Activated CD4-positive, alpha-beta memory T cell treated with anti-CD3 and anti-CD28 coated beads for 36 hours (primary cell): Measurements from ENCODE around the gene MFAP3. TPM values are rescaled to one million over a fixed set of nuclear protein-coding genes. Genes with fewer than 3 reads are reported as not detected.

Source experiments
- CTCF ChIA-PET: fragments of 350-600 bp; sonication (Branson Sonifier 250); formaldehyde crosslinking; loops from one replicate; lab custom pipeline; 2021; ENCODE audit warnings: antibody characterized with exemption, inconsistent platforms; lab: Charles Lee
- POLR2A ChIA-PET: fragments of 350-600 bp; sonication (Branson Sonifier 250); formaldehyde crosslinking; loops from one replicate; lab custom pipeline; 2021; ENCODE audit warnings: antibody characterized with exemption; lab: Charles Lee
- DNase-seq: peaks from one replicate; pipeline ENCODE4 v3.0.0-alpha.2; 2020
- H3K27ac Mint-ChIP-seq: one replicate; pipeline ENCODE4 v1.8.0; 2021; ENCODE audit warnings: mixed read lengths
- H3K27me3 Mint-ChIP-seq: one replicate; pipeline ENCODE4 v1.8.0; 2021; ENCODE audit warnings: mixed read lengths
- H3K36me3 Mint-ChIP-seq: one replicate; pipeline ENCODE4 v1.8.0; 2021; ENCODE audit warnings: mixed read lengths
- H3K4me1 Mint-ChIP-seq: one replicate; pipeline ENCODE4 v1.8.0; 2021; ENCODE audit warnings: low read depth, mixed read lengths
- H3K4me3 Mint-ChIP-seq: one replicate; pipeline ENCODE4 v1.8.0; 2021; ENCODE audit warnings: mild to moderate bottlenecking, mixed read lengths
- H3K9me3 Mint-ChIP-seq: one replicate; pipeline ENCODE4 v1.8.0; 2021; ENCODE audit warnings: mixed read lengths
- intact Hi-C: fragments of 100-400 bp; cut with micrococcal nuclease; formaldehyde crosslinking; loops from one replicate; pipeline ENCODE4 v1.15.1; 2023
- total RNA-seq, 2 experiments: library from RNA; stranded (reverse); gene quantifications; one replicate each; pipeline ENCODE4 v1.2.3, GENCODE V29; 2021

MFAP3 gene
- total RNA-seq, 2 experiments from 2014 or later = 10.0 to 11.1 TPM

DNA sequence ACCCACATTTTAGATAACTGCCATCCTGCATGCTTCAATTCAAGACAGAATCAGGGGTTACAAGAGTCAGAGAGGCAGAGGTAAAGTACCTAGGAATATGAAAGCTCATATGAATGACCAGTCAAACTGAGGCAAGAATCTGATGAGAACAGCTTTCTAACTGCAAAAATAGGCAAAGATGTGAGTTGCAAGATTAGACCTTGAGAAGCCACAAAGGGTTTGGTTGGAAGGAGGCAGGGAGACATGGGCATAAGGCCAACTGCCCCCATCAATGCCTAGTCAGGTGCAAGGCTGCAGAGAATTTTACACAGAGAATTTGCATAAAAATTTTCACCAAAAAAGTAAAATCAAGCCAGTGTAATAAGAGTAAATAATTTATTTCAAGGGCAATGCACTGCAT, 12.8 kb upstream of the MFAP3 start:
- Mint-ChIP-seq H3K9me3 (no peaks in the 10 kb centered on the region), H3K27me3 (no peaks in the 10 kb centered on the region), H3K36me3 (peaks cover 41% of the 10 kb centered on the region), H3K4me3 (no peak overlapping the region), H3K4me1 (no peaks in the 10 kb centered on the region), H3K27ac (no peak overlapping the region)
- intact Hi-C loops = no loop called here
- no peak for DNase-seq
- ChIA-PET POLR2A (no interaction called here), CTCF (interaction anchor here (0.6 to 0.7 kb wide), 2 partner anchors 1444 to 1521 kb away, joined by 3 to 4 read pairs; no protein-coding TSS in a partner anchor)

DNA sequence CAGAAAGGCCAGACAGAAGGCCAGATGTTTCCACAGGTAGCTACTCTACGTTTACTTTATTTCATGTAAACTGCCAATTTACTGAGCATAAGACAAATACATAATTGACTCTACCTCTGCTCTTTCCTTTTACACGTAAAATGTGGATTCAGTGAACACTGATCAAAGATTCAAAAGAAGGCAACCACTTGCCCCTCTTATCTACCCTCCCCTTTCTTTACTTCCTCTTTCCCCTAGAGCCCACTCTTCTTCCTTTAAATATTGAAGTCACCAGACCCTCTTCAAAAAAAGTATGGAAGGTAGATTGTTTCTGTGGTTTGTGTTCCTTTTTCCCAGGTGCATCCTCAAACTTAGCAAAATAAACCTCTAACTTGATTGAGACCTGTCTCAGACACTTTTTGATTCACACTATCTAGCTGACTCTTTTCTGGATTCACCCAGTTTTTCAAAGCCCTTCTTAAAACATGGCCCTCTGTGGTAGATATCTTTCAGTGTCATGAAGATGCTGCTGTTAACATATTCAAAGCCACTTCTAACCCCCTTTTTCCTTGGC, 6.8 kb upstream of the MFAP3 start:
- CTCF ChIA-PET = interaction anchor here (1.5 kb wide), 1 partner anchor 41 kb away, joined by 3 read pairs; no protein-coding TSS in a partner anchor
- Mint-ChIP-seq H3K4me3 (no peak overlapping the region), H3K36me3 (peaks cover 21% of the 10 kb centered on the region), H3K9me3 (no peaks in the 10 kb centered on the region), H3K4me1 (peaks cover 8% of the 10 kb centered on the region), H3K27me3 (no peaks in the 10 kb centered on the region), H3K27ac (no peak overlapping the region)
- intact Hi-C loops = no loop called here
- no peak for DNase-seq
- POLR2A ChIA-PET = no interaction called here

DNA sequence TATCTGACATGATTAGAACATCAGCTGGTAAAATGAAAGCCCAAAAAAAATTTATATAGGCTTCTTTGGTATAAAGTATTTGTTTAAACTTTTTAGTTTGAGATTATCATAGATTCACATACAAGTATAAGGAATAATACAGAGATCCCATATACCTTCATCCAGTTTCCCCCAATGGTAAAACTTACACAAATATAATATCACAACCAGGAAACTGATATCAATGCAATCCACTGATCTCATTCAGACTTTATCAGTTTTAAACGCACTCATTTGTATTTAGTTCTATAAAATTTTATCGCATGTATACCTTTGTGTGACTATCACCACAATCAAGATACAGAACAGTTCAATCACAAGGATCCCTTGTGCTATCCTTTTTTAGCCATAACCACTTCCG, 3.8 kb upstream of the MFAP3 start:
- ChIA-PET CTCF (no interaction called here), POLR2A (no interaction called here)
- Mint-ChIP-seq H3K36me3 (peaks cover 19% of the 10 kb centered on the region), H3K4me3 (no peak overlapping the region), H3K27ac (no peak overlapping the region), H3K27me3 (no peaks in the 10 kb centered on the region), H3K9me3 (no peaks in the 10 kb centered on the region), H3K4me1 (peaks cover 24% of the 10 kb centered on the region)
- intact Hi-C loops = loop anchor here (5.0 kb wide), 1 partner anchor 722 kb away; the partner anchor contains the start of gene LARP1
- no peak for DNase-seq

DNA sequence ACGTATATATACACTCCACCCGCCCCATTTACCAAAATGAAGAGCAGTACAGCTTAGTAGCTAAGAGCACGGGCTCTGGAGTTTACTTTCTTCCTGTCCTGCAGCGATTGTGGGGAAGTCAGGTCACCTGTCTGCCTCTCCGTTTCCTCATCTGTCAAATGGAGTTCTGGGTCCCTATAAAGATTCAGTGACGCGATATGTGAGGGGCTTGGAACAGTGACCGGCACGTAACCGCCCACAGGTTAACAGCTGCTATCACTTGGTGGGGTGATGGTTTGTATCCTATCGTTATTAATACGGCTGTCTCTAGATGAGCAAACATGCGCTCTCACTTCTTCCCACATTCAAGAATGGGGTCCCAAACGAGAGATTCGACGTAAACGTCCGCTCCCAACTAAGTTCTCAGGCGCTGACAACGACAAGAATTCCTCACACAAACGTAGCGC, 483 bp upstream of the MFAP3 start:
- POLR2A ChIA-PET = interaction anchor here (0.6 to 1.7 kb wide), 6 partner anchors 9 to 291 kb away, joined by 3 to 12 read pairs (median 4); partner anchors contain the start of gene GALNT10
- H3K27ac Mint-ChIP-seq = peak overlapping the region; percentile 93
- H3K4me3 Mint-ChIP-seq = peak overlapping the region; percentile 98
- peak; percentile 57 for DNase-seq
- peaks cover 4% of the 10 kb centered on the region for H3K36me3 Mint-ChIP-seq
- no peaks in the 10 kb centered on the region for H3K9me3 Mint-ChIP-seq
- H3K4me1 Mint-ChIP-seq = peaks cover 44% of the 10 kb centered on the region
- intact Hi-C loops = loop anchor here (1.0 to 5.0 kb wide), 5 partner anchors 152 to 903 kb away; partner anchors contain the start of genes CNOT8, GALNT10, LARP1 and MRPL22
- H3K27me3 Mint-ChIP-seq = no peaks in the 10 kb centered on the region
- CTCF ChIA-PET = interaction anchor here (0.6 to 1.8 kb wide), 7 partner anchors 8 to 367 kb away, joined by 3 to 8 read pairs (median 4); no protein-coding TSS in a partner anchor

DNA sequence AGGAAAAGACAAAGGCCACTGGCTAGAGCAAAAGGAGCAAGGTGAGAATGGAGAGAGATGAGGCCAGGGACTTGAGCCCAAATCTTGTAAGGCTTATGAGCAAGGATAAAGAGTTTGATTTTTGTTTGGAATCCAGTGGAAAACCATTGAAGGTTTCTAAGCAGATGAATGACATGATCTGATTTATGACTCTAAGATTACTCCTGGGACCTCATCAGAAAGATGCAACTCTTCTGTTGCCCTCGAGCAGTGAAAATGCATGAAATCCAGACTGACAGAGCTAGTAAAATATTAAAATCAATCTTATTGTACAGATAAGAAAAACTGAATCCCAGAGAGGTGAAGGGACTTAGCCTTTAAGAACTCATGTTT, 677 bp downstream of the MFAP3 start:
- POLR2A ChIA-PET = interaction anchor here (0.7 to 1.7 kb wide), 5 partner anchors 8 to 290 kb away, joined by 3 to 12 read pairs (median 4); partner anchors contain the start of gene GALNT10
- CTCF ChIA-PET = interaction anchor here (1.4 to 1.8 kb wide), 2 partner anchors 10 to 33 kb away, joined by 5 to 8 read pairs; no protein-coding TSS in a partner anchor
- intact Hi-C loops = loop anchor here (2.0 to 5.0 kb wide), 4 partner anchors 405 to 901 kb away; partner anchors contain the start of genes CNOT8, LARP1, MRPL22 and SAP30L
- Mint-ChIP-seq H3K9me3 (no peaks in the 10 kb centered on the region), H3K27ac (peak overlapping the region; percentile 93), H3K4me3 (peak overlapping the region; percentile 98), H3K27me3 (no peaks in the 10 kb centered on the region), H3K4me1 (peaks cover 52% of the 10 kb centered on the region), H3K36me3 (peaks cover 4% of the 10 kb centered on the region)
- DNase-seq = no peak

DNA sequence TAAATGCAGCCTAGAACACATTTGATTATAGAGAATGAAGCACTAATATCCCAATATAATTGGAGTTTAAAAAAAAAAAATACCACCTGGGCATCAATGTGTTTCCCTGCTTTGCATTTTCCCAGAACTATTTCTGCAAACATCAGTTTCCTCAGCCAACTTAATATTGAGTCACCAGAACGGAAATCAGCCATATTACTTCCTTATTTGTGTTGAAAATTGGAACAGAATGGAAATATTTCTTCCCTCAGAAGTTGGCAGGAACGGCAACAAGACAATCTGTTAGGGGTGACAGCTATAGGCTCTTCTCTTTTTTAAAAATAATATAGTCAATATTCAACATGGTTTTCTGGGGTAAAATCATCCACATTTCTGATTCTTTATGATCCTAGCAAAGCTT, 4.0 kb downstream of the MFAP3 start:
- H3K36me3 Mint-ChIP-seq = peaks cover 8% of the 10 kb centered on the region
- peaks cover 59% of the 10 kb centered on the region for H3K4me1 Mint-ChIP-seq
- intact Hi-C loops = no loop called here
- no peak overlapping the region for H3K27ac Mint-ChIP-seq
- ChIA-PET CTCF (interaction anchor here (1.2 to 2.3 kb wide), 2 partner anchors 30 to 138 kb away, joined by 4 to 11 read pairs; no protein-coding TSS in a partner anchor), POLR2A (interaction anchor here (1.3 kb wide), 1 partner anchor 13 kb away, joined by 3 read pairs; no protein-coding TSS in a partner anchor)
- H3K4me3 Mint-ChIP-seq = no peak overlapping the region
- DNase-seq = no peak
- H3K27me3 Mint-ChIP-seq = no peaks in the 10 kb centered on the region
- no peaks in the 10 kb centered on the region for H3K9me3 Mint-ChIP-seq

DNA sequence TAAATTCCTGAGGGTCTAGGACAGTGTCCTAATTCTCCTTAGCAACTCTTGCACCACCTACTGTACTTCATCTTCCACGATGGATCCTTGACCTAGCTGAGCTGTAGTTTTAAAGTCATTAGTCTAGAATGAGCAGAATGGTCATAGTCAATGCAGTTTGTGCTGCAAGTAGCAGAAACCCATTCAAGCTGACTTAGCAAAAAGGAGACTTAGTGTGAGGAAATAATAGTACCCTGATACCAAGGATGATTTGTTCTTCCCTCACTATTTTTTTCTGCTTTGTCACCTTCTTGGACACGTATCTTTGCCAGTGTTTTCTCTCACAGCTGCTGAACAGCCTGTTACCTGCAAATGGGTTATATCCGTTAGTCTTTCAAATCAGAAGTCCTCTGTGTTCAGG, 5.3 kb downstream of the MFAP3 start:
- intact Hi-C loops = no loop called here
- Mint-ChIP-seq H3K27ac (peak overlapping the region; percentile 24), H3K4me1 (peaks cover 57% of the 10 kb centered on the region), H3K27me3 (no peaks in the 10 kb centered on the region), H3K4me3 (no peak overlapping the region), H3K36me3 (peaks cover 5% of the 10 kb centered on the region), H3K9me3 (no peaks in the 10 kb centered on the region)
- ChIA-PET CTCF (no interaction called here), POLR2A (no interaction called here)
- DNase-seq = no peak

DNA sequence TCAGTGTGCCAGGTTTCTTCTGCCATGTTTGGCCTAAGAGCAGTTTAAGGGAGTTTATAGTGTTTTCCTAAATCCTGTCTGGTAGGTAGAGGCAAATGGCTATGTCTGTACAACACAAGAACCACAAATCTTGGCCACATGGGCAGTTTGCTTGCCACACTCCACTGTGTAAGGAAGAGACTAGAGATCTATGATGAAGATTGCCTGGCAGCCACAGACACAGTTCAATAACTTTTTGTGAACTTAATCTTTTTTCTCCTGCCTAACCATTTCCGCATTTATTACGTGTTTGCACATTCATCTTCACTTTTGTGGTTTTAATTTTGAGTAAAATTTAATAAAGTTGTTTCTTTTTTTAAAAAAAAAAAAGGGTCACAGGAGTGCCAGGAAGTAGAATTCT, 5.8 kb downstream of the MFAP3 start:
- Mint-ChIP-seq H3K4me1 (peaks cover 53% of the 10 kb centered on the region), H3K9me3 (no peaks in the 10 kb centered on the region), H3K27ac (peak overlapping the region; percentile 24), H3K27me3 (no peaks in the 10 kb centered on the region), H3K36me3 (peaks cover 6% of the 10 kb centered on the region), H3K4me3 (no peak overlapping the region)
- ChIA-PET POLR2A (no interaction called here), CTCF (interaction anchor here (0.6 kb wide), 1 partner anchor 28 kb away, joined by 3 read pairs; no protein-coding TSS in a partner anchor)
- no peak for DNase-seq
- intact Hi-C loops = no loop called here

DNA sequence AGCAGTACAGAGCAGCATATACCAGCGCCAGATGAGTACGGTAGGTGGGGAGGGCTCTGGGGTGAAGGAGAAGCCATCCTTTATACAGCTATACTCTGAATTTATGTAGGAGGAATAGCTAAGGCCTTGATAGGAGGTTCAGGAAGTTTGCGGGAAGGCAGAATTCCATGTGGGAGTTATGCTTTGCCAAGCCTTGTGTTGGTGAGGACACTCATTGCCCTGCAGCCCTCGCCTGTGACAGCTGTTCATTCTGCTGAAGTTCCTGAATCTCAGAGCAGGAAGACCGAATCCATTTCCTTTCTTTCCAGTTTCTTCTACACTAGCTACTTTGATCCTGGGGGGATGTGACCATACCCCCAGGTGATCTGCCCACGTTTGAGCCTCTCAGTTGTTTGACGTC, 7.7 kb downstream of the MFAP3 start:
- Mint-ChIP-seq H3K27me3 (no peaks in the 10 kb centered on the region), H3K4me1 (peaks cover 45% of the 10 kb centered on the region), H3K27ac (no peak overlapping the region), H3K9me3 (no peaks in the 10 kb centered on the region), H3K36me3 (peaks cover 17% of the 10 kb centered on the region), H3K4me3 (no peak overlapping the region)
- CTCF ChIA-PET = interaction anchor here (2.0 kb wide), 1 partner anchor 26 kb away, joined by 7 read pairs; no protein-coding TSS in a partner anchor
- POLR2A ChIA-PET = interaction anchor here (1.5 kb wide), 1 partner anchor 8 kb away, joined by 3 read pairs; the partner anchor contains the start of genes FAM114A2 and MFAP3
- intact Hi-C loops = no loop called here
- DNase-seq = no peak

DNA sequence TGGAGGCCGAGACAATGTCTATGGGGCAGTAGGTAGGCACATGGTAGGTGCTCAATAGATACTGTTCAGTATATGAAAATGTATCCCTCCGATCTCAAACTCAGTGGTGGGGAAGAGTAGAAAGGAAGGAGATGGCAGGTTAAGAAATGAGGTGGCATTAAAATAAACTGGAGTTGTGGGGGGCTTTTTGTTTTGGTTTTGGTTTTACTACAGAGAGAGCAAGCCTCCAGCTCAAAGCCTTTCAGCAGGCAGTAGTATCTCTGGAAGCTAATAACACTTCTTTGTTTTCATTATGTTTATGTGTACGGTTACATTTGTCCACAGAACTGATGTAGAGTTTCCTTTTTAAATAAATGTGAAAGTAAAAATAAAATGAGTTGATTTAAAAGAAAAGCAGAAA, 8.6 kb downstream of the MFAP3 start:
- Mint-ChIP-seq H3K27me3 (no peaks in the 10 kb centered on the region), H3K4me3 (no peak overlapping the region), H3K27ac (no peak overlapping the region), H3K36me3 (peaks cover 22% of the 10 kb centered on the region), H3K4me1 (peaks cover 39% of the 10 kb centered on the region), H3K9me3 (no peaks in the 10 kb centered on the region)
- POLR2A ChIA-PET = interaction anchor here (1.5 kb wide), 1 partner anchor 9 kb away, joined by 3 read pairs; the partner anchor contains the start of genes FAM114A2 and MFAP3
- intact Hi-C loops = no loop called here
- CTCF ChIA-PET = interaction anchor here (2.0 kb wide), 1 partner anchor 25 kb away, joined by 7 read pairs; no protein-coding TSS in a partner anchor
- no peak for DNase-seq

DNA sequence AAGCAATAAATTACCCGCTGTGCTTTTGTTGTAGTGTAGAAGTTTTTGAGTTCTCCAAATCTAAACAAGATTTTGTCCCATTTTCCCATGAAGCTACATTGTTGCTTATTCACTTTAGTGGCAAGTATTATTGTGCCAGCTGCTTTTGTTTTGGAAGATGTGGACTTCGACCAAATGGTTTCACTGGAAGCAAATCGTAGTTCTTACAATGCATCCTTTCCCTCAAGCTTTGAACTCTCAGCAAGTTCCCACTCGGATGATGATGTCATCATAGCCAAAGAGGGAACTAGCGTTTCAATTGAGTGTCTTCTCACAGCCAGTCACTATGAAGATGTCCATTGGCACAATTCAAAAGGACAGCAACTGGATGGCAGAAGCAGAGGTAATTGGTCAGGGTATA, 10.9 kb downstream of the MFAP3 start:
- H3K27ac Mint-ChIP-seq = no peak overlapping the region
- peaks cover 27% of the 10 kb centered on the region for H3K4me1 Mint-ChIP-seq

DNA sequence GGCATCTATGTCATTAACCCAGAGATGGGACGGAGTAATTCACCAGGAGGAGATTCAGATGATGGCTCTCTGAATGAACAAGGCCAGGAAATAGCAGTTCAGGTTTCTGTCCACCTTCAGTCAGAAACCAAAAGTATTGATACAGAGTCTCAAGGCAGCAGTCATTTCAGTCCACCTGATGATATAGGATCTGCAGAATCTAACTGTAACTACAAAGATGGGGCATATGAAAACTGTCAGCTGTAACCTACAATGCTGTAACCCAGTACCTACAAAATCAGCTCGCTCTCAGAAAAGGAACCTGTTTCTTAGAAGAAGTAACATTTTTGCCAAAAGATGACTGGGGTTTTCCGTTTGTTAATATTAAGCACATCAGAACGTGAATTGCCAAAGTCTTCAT, 14.7 kb downstream of the MFAP3 start:
- DNase-seq = no peak
- Mint-ChIP-seq H3K4me3 (no peak overlapping the region), H3K9me3 (no peaks in the 10 kb centered on the region), H3K27me3 (no peaks in the 10 kb centered on the region), H3K27ac (no peak overlapping the region), H3K4me1 (peaks cover 9% of the 10 kb centered on the region), H3K36me3 (peaks cover 42% of the 10 kb centered on the region)
- intact Hi-C loops = no loop called here
- CTCF ChIA-PET = interaction anchor here (2.8 kb wide), 1 partner anchor 19 kb away, joined by 13 read pairs; no protein-coding TSS in a partner anchor
- POLR2A ChIA-PET = no interaction called here

More for the DNA sequence above, 10.9 kb downstream of the MFAP3 start:
- DNase-seq = no peak
- POLR2A ChIA-PET = interaction anchor here (2.7 kb wide), 1 partner anchor 11 kb away, joined by 12 read pairs; the partner anchor contains the start of genes FAM114A2 and MFAP3
- no peaks in the 10 kb centered on the region for H3K27me3 Mint-ChIP-seq
- CTCF ChIA-PET = interaction anchor here (1.3 to 1.5 kb wide), 2 partner anchors 11 to 23 kb away, joined by 5 to 8 read pairs; partner anchors contain the start of genes FAM114A2 and MFAP3
- H3K9me3 Mint-ChIP-seq = no peaks in the 10 kb centered on the region
- H3K36me3 Mint-ChIP-seq = peaks cover 39% of the 10 kb centered on the region
- no peak overlapping the region for H3K4me3 Mint-ChIP-seq
- intact Hi-C loops = no loop called here
